ENCODE measurements around the gene CLDN6. TPM values are rescaled to one million over a fixed set of nuclear protein-coding genes. Genes with fewer than 3 reads are reported as not detected.

Gene CLDN6
- total RNA-seq, 1 experiment from 2014 or later: 0.49 TPM

GRCh38 chr16:3047387-3047720 lies 29.4 kb upstream of the CLDN6 start:
- TF ChIP-seq SIN3A (IDR thresholded peaks at IDR 0.05; ENCODE audit: low read depth): no peak
- no peak for TF ChIP-seq ZFX (IDR thresholded peaks at IDR 0.05)
- no peak for TF ChIP-seq FOSL1 (IDR thresholded peaks at IDR 0.05; ENCODE audit: low read depth)
- TF ChIP-seq POLR2A (IDR thresholded peaks at IDR 0.05; ENCODE audit: borderline replicate concordance, extremely low read depth, insufficient read depth, insufficient read length): no peak
- TF ChIP-seq ZNF274 (IDR thresholded peaks at IDR 0.05; ENCODE audit: low read depth, low read length): no peak
- no peak for TF ChIP-seq TCF7L2 (IDR thresholded peaks at IDR 0.05; ENCODE audit: borderline replicate concordance, extremely low read depth, insufficient read depth, insufficient read length)
- no peak for TF ChIP-seq REST (IDR thresholded peaks at IDR 0.05; ENCODE audit: low read depth)
- no peak for TF ChIP-seq POLR2AphosphoS5 (IDR thresholded peaks at IDR 0.05; ENCODE audit: low read depth, low read length)
- TF ChIP-seq JUND (IDR thresholded peaks at IDR 0.05): no peak
- TF ChIP-seq SP1 (IDR thresholded peaks at IDR 0.05; ENCODE audit: low read depth): no peak
- Histone ChIP-seq H2AFZ (ENCODE audit: low read depth, low read length, poor library complexity, severe bottlenecking) (no peak overlapping the region), H3K9ac (ENCODE audit: low read length) (no peak overlapping the region), H4K20me1 (ENCODE audit: insufficient read depth) (no peaks in the 10 kb centered on the region), H3K9me2 (ENCODE audit: insufficient read depth) (no peaks in the 10 kb centered on the region), H3K4me2 (ENCODE audit: low read length) (peak overlapping the region; percentile 99; the same call in 1 of the 2 replicates), H3K27ac (ENCODE audit: low read depth, low read length) (no peak overlapping the region), H3K36me3 (ENCODE audit: control insufficient read depth in 1 of 2, insufficient read depth in 2 of 2, low read length in 2 of 2) (no peaks in the 10 kb centered on the region), H3K9me3 (ENCODE audit: control insufficient read depth in 1 of 2, insufficient read depth in 1 of 2, low read depth in 1 of 2, low read length in 2 of 2) (no peaks in the 10 kb centered on the region), H3K27me3 (ENCODE audit: insufficient read depth, low read length) (no peaks in the 10 kb centered on the region), H3K79me2 (ENCODE audit: insufficient read depth, low read length) (no peaks in the 10 kb centered on the region), H3K4me1 (ENCODE audit: control insufficient read depth in 1 of 2, insufficient read depth in 2 of 2, low read length in 2 of 2) (peaks cover 2 to 47% of the 10 kb centered on the region in 2 experiments; a peak in 3 of 4 replicates), H3K4me3 (replicated peaks in 1 of 2; ENCODE audit: low read depth in 1 of 2, low read length in 2 of 2) (0 out of 4 replicates have a peak overlapping the region, but pooled peaks of 1 of the 2 experiments have one; percentile 79)
- CTCF ChIA-PET: interaction anchor here (1.3 to 4.3 kb wide), 3 partner anchors 12 to 82 kb away, joined by 4 to 16 read pairs (median 5); no protein-coding TSS in a partner anchor
- ATAC-seq (no peak), DNase-seq (ENCODE audit: low read depth, low spot score) (no peak)
- POLR2A ChIA-PET: interaction anchor here (2.3 kb wide), 1 partner anchor 12 kb away, joined by 6 read pairs; no protein-coding TSS in a partner anchor
- intact Hi-C loops (cut with micrococcal nuclease): no loop called here
- RAD21 ChIA-PET (ENCODE audit: low non-redundant PET in 1 of 2, low total read pairs in 2 of 2, uncharacterized antibody in 2 of 2, unreplicated experiment in 2 of 2): no interaction called here
- BruUV-seq (replicated peaks): no TSS peak

Measured in HCT116 (cell line).